ENCODE measurements around the gene RAP1GAP2.
A peak's percentile ranks its signal among the peaks of the same experiment; 100 is the strongest.
"Not testable (repeated sequence)": the region's sequence is repeated elsewhere in the genome, so short reads cannot be mapped to it uniquely, and the experiment has no call there.

RAP1GAP2 gene

GRCh38 chr17:2889256-2889655 is 93.0 kb downstream of the RAP1GAP2 start:
- no peak for DNase-seq

GRCh38 chr17:2890778-2891177 is 94.5 kb downstream of the RAP1GAP2 start:
- not testable (repeated sequence) for DNase-seq

- DNase-seq = peak; percentile 67
These were observed 96.2 kb downstream of the RAP1GAP2 start for GRCh38 chr17:2892305-2892971.

GRCh38 chr17:2893422-2893914 is 97.2 kb downstream of the RAP1GAP2 start:
- no peak for DNase-seq

- DNase-seq = no peak
These were observed 98.5 kb downstream of the RAP1GAP2 start for GRCh38 chr17:2894782-2895181.

GRCh38 chr17:2897605-2898004 is 101.4 kb downstream of the RAP1GAP2 start:
- DNase-seq = no peak

GRCh38 chr17:2898255-2898926 is 102.2 kb downstream of the RAP1GAP2 start:
- DNase-seq = no peak

- DNase-seq = no peak
These were observed 103.7 kb downstream of the RAP1GAP2 start for GRCh38 chr17:2899906-2900305.

GRCh38 chr17:2900842-2901241 is 104.6 kb downstream of the RAP1GAP2 start:
- DNase-seq = no peak

- DNase-seq = no peak
These were observed 105.3 kb downstream of the RAP1GAP2 start for GRCh38 chr17:2901582-2901981.

- DNase-seq = no peak
These were observed 106.3 kb downstream of the RAP1GAP2 start for GRCh38 chr17:2902546-2902945.

GRCh38 chr17:2903193-2903974 is 107.1 kb downstream of the RAP1GAP2 start:
- no peak for DNase-seq

GRCh38 chr17:2904135-2904534 is 107.9 kb downstream of the RAP1GAP2 start:
- DNase-seq = no peak

GRCh38 chr17:2905269-2905668 is 109.0 kb downstream of the RAP1GAP2 start:
- no peak for DNase-seq

- no peak for DNase-seq
These were observed 109.7 kb downstream of the RAP1GAP2 start for GRCh38 chr17:2905696-2906501.

- DNase-seq = no peak
These were observed 110.7 kb downstream of the RAP1GAP2 start for GRCh38 chr17:2906901-2907300.

GRCh38 chr17:2909175-2909845 is 113.1 kb downstream of the RAP1GAP2 start:
- DNase-seq = no peak

- DNase-seq = no peak
These were observed 113.6 kb downstream of the RAP1GAP2 start for GRCh38 chr17:2909846-2910234.

GRCh38 chr17:2911035-2911754 is 115.0 kb downstream of the RAP1GAP2 start:
- DNase-seq = no peak

- DNase-seq = no peak
These were observed 115.5 kb downstream of the RAP1GAP2 start for GRCh38 chr17:2911755-2912111.

GRCh38 chr17:2912754-2913153 is 116.5 kb downstream of the RAP1GAP2 start:
- DNase-seq = no peak

GRCh38 chr17:2916461-2916860 is 120.2 kb downstream of the RAP1GAP2 start:
- DNase-seq = no peak

Measured in HCEC 1CT (cell line).